Skeletal muscle tissue (tissue), 4 donors: ENCODE measurements around the gene HSH2D. TPM values are rescaled to one million over a fixed set of nuclear protein-coding genes. Genes with fewer than 3 reads are reported as not detected.
"Not testable (repeated sequence)": the region's sequence is repeated elsewhere in the genome, so short reads cannot be mapped to it uniquely, and the experiment has no call there.

Source experiments
- H3K27ac ChIP-seq: one replicate; pipeline ENCODE4 v1.7.0; 2013; ENCODE audit warnings: mild to moderate bottlenecking, low read depth, low read length, inconsistent platforms
- H3K27me3 ChIP-seq, 3 donors: one replicate each; pipeline ENCODE4 v1.7.0; 2013; ENCODE audit warnings: low read length in 3 of 3; ENCODE audit not compliant: control insufficient read depth in 3 of 3, insufficient read depth in 3 of 3
- H3K36me3 ChIP-seq, 3 donors: one replicate each; pipeline ENCODE4 v1.7.0; 2013; ENCODE audit warnings: low read length in 3 of 3; ENCODE audit not compliant: control insufficient read depth in 3 of 3, insufficient read depth in 3 of 3
- H3K4me1 ChIP-seq, 3 donors: one replicate each; pipeline ENCODE4 v1.7.0; 2013; ENCODE audit warnings: low read length in 3 of 3, mild to moderate bottlenecking in 3 of 3; ENCODE audit not compliant: control insufficient read depth in 3 of 3, insufficient read depth in 3 of 3
- H3K4me3 ChIP-seq, 3 donors: one replicate each; pipeline ENCODE4 v1.7.0; 2013; ENCODE audit warnings: low read length in 3 of 3
- H3K9ac ChIP-seq, 3 donors: one replicate each; pipeline ENCODE4 v1.7.0; 2013; ENCODE audit warnings: low read length in 3 of 3, mild to moderate bottlenecking in 3 of 3, moderate library complexity in 2 of 3, low read depth in 1 of 3
- H3K9me3 ChIP-seq, 3 donors: one replicate each; pipeline ENCODE4 v1.7.0; 2013; ENCODE audit warnings: low read length in 3 of 3; ENCODE audit not compliant: control insufficient read depth in 3 of 3
- total RNA-seq: library from RNA; depleted of rRNA; stranded (reverse); fragments of >200 nt; gene quantifications from one replicate; pipeline ENCODE4 v1.2.3, GENCODE V29; 2014
- donor health status: Osteomylitis.

HSH2D gene
- total RNA-seq, 1 donor from 2014 or later = 0.52 TPM

- Histone ChIP-seq H3K9ac (no peak overlapping the region), H3K27me3 (peaks cover 0 to 4% (median 0%) of the 10 kb centered on the region in 3 donors), H3K27ac (no peak overlapping the region), H3K36me3 (no peaks in the 10 kb centered on the region), H3K4me1 (no peaks in the 10 kb centered on the region), H3K9me3 (peaks cover 0 to 2% (median 0%) of the 10 kb centered on the region in 3 donors), H3K4me3 (no peak overlapping the region)
Measured at GRCh38 chr19:16167055-16167454, 23.6 kb downstream of the HSH2D start.

GRCh38 chr19:16168465-16169081, 25.1 kb downstream of the HSH2D start:
- peaks cover 6 to 10% (median 6%) of the 10 kb centered on the region in 3 donors for H3K27me3 ChIP-seq
- peaks cover 0 to 2% (median 0%) of the 10 kb centered on the region in 3 donors for H3K9me3 ChIP-seq
- no peaks in the 10 kb centered on the region for H3K4me1 ChIP-seq
- H3K36me3 ChIP-seq = no peaks in the 10 kb centered on the region
- no peak overlapping the region for H3K27ac ChIP-seq
- H3K4me3 ChIP-seq = no peak overlapping the region
- H3K9ac ChIP-seq = no peak overlapping the region

GRCh38 chr19:16170134-16170533, 26.6 kb downstream of the HSH2D start:
- peaks cover 6 to 11% (median 7%) of the 10 kb centered on the region in 3 donors for H3K27me3 ChIP-seq
- no peak overlapping the region for H3K9ac ChIP-seq
- H3K4me3 ChIP-seq = no peak overlapping the region
- H3K36me3 ChIP-seq = no peaks in the 10 kb centered on the region
- H3K27ac ChIP-seq = no peak overlapping the region
- peaks cover 0 to 2% (median 0%) of the 10 kb centered on the region in 3 donors for H3K9me3 ChIP-seq
- no peaks in the 10 kb centered on the region for H3K4me1 ChIP-seq

GRCh38 chr19:16175954-16176353, 32.5 kb downstream of the HSH2D start:
- no peak overlapping the region for H3K4me3 ChIP-seq
- H3K27ac ChIP-seq = no peak overlapping the region
- no peaks in the 10 kb centered on the region for H3K36me3 ChIP-seq
- H3K4me1 ChIP-seq = no peaks in the 10 kb centered on the region
- H3K9me3 ChIP-seq = no peaks in the 10 kb centered on the region
- peaks cover 6 to 11% (median 8%) of the 10 kb centered on the region in 3 donors for H3K27me3 ChIP-seq
- no peak overlapping the region for H3K9ac ChIP-seq

GRCh38 chr19:16178866-16179265, 35.4 kb downstream of the HSH2D start:
- not testable (repeated sequence) for H3K9me3 ChIP-seq, H3K4me3 ChIP-seq, H3K27me3 ChIP-seq, H3K27ac ChIP-seq, H3K4me1 ChIP-seq, H3K9ac ChIP-seq, H3K36me3 ChIP-seq

GRCh38 chr19:16180611-16181010, 37.1 kb downstream of the HSH2D start:
- H3K27me3 ChIP-seq = peaks cover 0 to 5% (median 0%) of the 10 kb centered on the region in 3 donors
- H3K4me1 ChIP-seq = peaks cover 3 to 7% (median 3%) of the 10 kb centered on the region in 3 donors

GRCh38 chr19:16184665-16185122, 41.2 kb downstream of the HSH2D start:
- H3K9ac ChIP-seq = peak overlapping the region in 2 of 3 donors; percentile 96 to 97
- H3K4me3 ChIP-seq = peak overlapping the region; percentile 81 to 95 (median 94)
- no peaks in the 10 kb centered on the region for H3K9me3 ChIP-seq
- peaks cover 9 to 18% (median 11%) of the 10 kb centered on the region in 3 donors for H3K36me3 ChIP-seq
- peaks cover 16 to 25% (median 17%) of the 10 kb centered on the region in 3 donors for H3K4me1 ChIP-seq
- H3K27ac ChIP-seq = peak overlapping the region; percentile 76
- H3K27me3 ChIP-seq = peaks cover 0 to 3% (median 0%) of the 10 kb centered on the region in 3 donors

More at GRCh38 chr19:16180611-16181010, 37.1 kb downstream of the HSH2D start:
- Histone ChIP-seq H3K9me3 (no peaks in the 10 kb centered on the region), H3K27ac (no peak overlapping the region), H3K4me3 (no peak overlapping the region), H3K36me3 (no peaks in the 10 kb centered on the region), H3K9ac (no peak overlapping the region)

- peak within 1 kb of the TSS; percentile 76 for H3K27ac ChIP-seq
- H3K9me3 ChIP-seq = no peaks in the 10 kb centered on the region
- H3K9ac ChIP-seq = peak within 1 kb of the TSS; percentile 96 to 97 (median 96)
- peaks cover 16 to 30% (median 23%) of the 10 kb centered on the region in 3 donors for H3K4me1 ChIP-seq
- H3K36me3 ChIP-seq = peaks cover 13 to 23% (median 17%) of the 10 kb centered on the region in 3 donors
- peak within 1 kb of the TSS; percentile 94 to 96 (median 95) for H3K4me3 ChIP-seq
- peaks cover 0 to 3% (median 0%) of the 10 kb centered on the region in 3 donors for H3K27me3 ChIP-seq
Measured at GRCh38 chr19:16185123-16185767, 41.8 kb downstream of the HSH2D start, which contains the start of gene FAM32A. TSS of gene FAM32A (plus strand) at chr19:16185410. CDS start at chr19:16185443, 33 bp downstream.

GRCh38 chr19:16185768-16186123, 42.3 kb downstream of the HSH2D start:
- Histone ChIP-seq H3K4me1 (peaks cover 20 to 35% (median 26%) of the 10 kb centered on the region in 3 donors), H3K27ac (peak overlapping the region; percentile 76)

GRCh38 chr19:16188521-16188920, 45.0 kb downstream of the HSH2D start:
- Histone ChIP-seq H3K27me3 (no peaks in the 10 kb centered on the region), H3K36me3 (peaks cover 28 to 43% (median 37%) of the 10 kb centered on the region in 3 donors), H3K4me3 (no peak overlapping the region), H3K9me3 (no peaks in the 10 kb centered on the region), H3K4me1 (peaks cover 22 to 41% (median 26%) of the 10 kb centered on the region in 3 donors), H3K9ac (no peak overlapping the region), H3K27ac (no peak overlapping the region)

More at GRCh38 chr19:16185768-16186123, 42.3 kb downstream of the HSH2D start:
- Histone ChIP-seq H3K36me3 (peaks cover 18 to 28% (median 22%) of the 10 kb centered on the region in 3 donors), H3K4me3 (peak overlapping the region; percentile 94 to 96 (median 95)), H3K9me3 (no peaks in the 10 kb centered on the region), H3K9ac (peak overlapping the region; percentile 96 to 97 (median 96)), H3K27me3 (peaks cover 0 to 2% (median 0%) of the 10 kb centered on the region in 3 donors)
